ENCODE data around the gene SNAP23. TPM values are rescaled to one million over a fixed set of nuclear protein-coding genes. Genes with fewer than 3 reads are reported as not detected.

The SNAP23 gene
- total and polyA plus RNA-seq, 2 of the 8 experiments (the other 6 are each of a cell fraction or from before 2014, with no cell fraction given), result 58.0 to 72.8 TPM

GRCh38 chr15:42576776-42577175 is 81.3 kb downstream of the SNAP23 start (continued):
- no peak for TF ChIP-seq CHD7 (IDR thresholded peaks at IDR 0.05; ENCODE audit: insufficient replicate concordance, low read length)
- no peak for TF ChIP-seq HDAC2 (IDR thresholded peaks at IDR 0.05; ENCODE audit: borderline replicate concordance in 1 of 2, low read depth in 2 of 2, low read length in 2 of 2)
- no peak for TF ChIP-seq SIX5 (IDR thresholded peaks at IDR 0.05; ENCODE audit: low read depth, low read length)

Measured in H1 (cell line).